H1 (cell line): ENCODE measurements around the gene SMIM8.

ENCODE experiments used
- ATF2 ChIP-seq: IDR thresholded peaks from 2 replicates; pipeline ENCODE4 v1.6.1; 2012; ENCODE audit warnings: low read length, inconsistent platforms
- ATF3 ChIP-seq: IDR thresholded peaks from 2 replicates; pipeline ENCODE4 v1.6.1; 2011; ENCODE audit warnings: low read depth, mild to moderate bottlenecking, low read length; ENCODE audit not compliant: insufficient read depth
- BRCA1 ChIP-seq: IDR thresholded peaks from 2 replicates; pipeline ENCODE4 v1.6.1; 2012; ENCODE audit warnings: low read depth, low read length, improper control_type of control experiment
- CBX5 ChIP-seq: fragments of 300-800, 300-1000 bp; sonication (generic); IDR thresholded peaks from 2 replicates; pipeline ENCODE4 v1.7.1; 2016; ENCODE audit warnings: antibody characterized with exemption, low read length, low read depth
- CEBPB ChIP-seq: IDR thresholded peaks from 2 replicates; pipeline ENCODE4 v1.6.1; 2012; ENCODE audit warnings: low read depth, low read length
- CTCF ChIP-seq, 3 experiments: IDR thresholded peaks; 1 replicate in 2 of 3; 2 replicates in 1 of 3; pipeline versions ENCODE4 v1.5.1 to v1.6.1; 2011; ENCODE audit warnings: low read length in 3 of 3, mild to moderate bottlenecking in 3 of 3, inconsistent platforms in 2 of 3, low read depth in 1 of 3, moderate library complexity in 1 of 3; ENCODE audit not compliant: insufficient read depth in 1 of 3; ENCODE audit errors: control extremely low read depth in 1 of 3
- EZH2 ChIP-seq: fragments of 200-600 bp; sonication (generic); IDR thresholded peaks from 2 replicates; pipeline ENCODE4 v1.7.1; 2012; ENCODE audit warnings: low read depth, mild to moderate bottlenecking, moderate library complexity, low read length, inconsistent platforms; ENCODE audit not compliant: severe bottlenecking
- HDAC2 ChIP-seq, 2 experiments: fragments of 300-600 bp in 1 of 2; sonication (generic) in 1 of 2; IDR thresholded peaks; 2 replicates each; pipeline ENCODE4 v1.6.1; 2011 to 2012; ENCODE audit warnings: low read depth in 2 of 2, low read length in 2 of 2, mild to moderate bottlenecking in 2 of 2, moderate library complexity in 2 of 2, borderline replicate concordance in 1 of 2, inconsistent platforms in 1 of 2
- POLR2A ChIP-seq, 2 experiments: IDR thresholded peaks; 1 replicate in 1 of 2; 2 replicates in 1 of 2; pipeline ENCODE4 v1.6.1; 2011; ENCODE audit warnings: low read depth in 2 of 2, low read length in 2 of 2, mild to moderate bottlenecking in 2 of 2; ENCODE audit errors: control extremely low read depth in 1 of 2
- POLR2AphosphoS5 ChIP-seq: IDR thresholded peaks from 2 replicates; pipeline ENCODE4 v1.6.1; 2011; ENCODE audit warnings: low read depth, low read length
- RAD21 ChIP-seq, 2 experiments: IDR thresholded peaks in 1 of 2; conservative IDR thresholded peaks in 1 of 2; 2 replicates each; pipeline ENCODE4 v1.6.1; 2011; ENCODE audit warnings: low read depth in 2 of 2, low read length in 2 of 2, improper control_type of control experiment in 1 of 2, inconsistent platforms in 1 of 2, mild to moderate bottlenecking in 1 of 2, moderate library complexity in 1 of 2
- TAF1 ChIP-seq: IDR thresholded peaks from 2 replicates; pipeline ENCODE4 v1.6.1; 2011; ENCODE audit warnings: mild to moderate bottlenecking, low read depth, low read length
- TAF7 ChIP-seq: optimal IDR thresholded peaks from 2 replicates; pipeline ENCODE3; 2011; ENCODE audit warnings: low read depth, mild to moderate bottlenecking, inconsistent platforms, low read length, moderate library complexity, borderline replicate concordance
- USF2 ChIP-seq: IDR thresholded peaks from 2 replicates; pipeline ENCODE4 v1.6.1; 2011; ENCODE audit warnings: low read length, improper control_type of control experiment

GRCh38 chr6:87315071-87315470, 7.3 kb upstream of the SMIM8 start:
- TF ChIP-seq USF2 (no peak), CBX5 (no peak), CTCF (IDR thresholded peaks at IDR 0.05; ENCODE audit: control extremely low read depth in 1 of 3, insufficient read depth in 1 of 3, low read depth in 1 of 3, low read length in 3 of 3) (no peak), RAD21 (IDR thresholded peaks at IDR 0.05 in 1 of 2, conservative IDR thresholded peaks at IDR 0.05 in 1 of 2; ENCODE audit: low read depth in 2 of 2, low read length in 2 of 2) (no peak), EZH2 (no peak), ATF2 (no peak), TAF1 (no peak), POLR2AphosphoS5 (no peak), BRCA1 (no peak), HDAC2 (IDR thresholded peaks at IDR 0.05; ENCODE audit: borderline replicate concordance in 1 of 2, low read depth in 2 of 2, low read length in 2 of 2) (no peak), POLR2A (IDR thresholded peaks at IDR 0.05; ENCODE audit: control extremely low read depth in 1 of 2, low read depth in 2 of 2, low read length in 2 of 2) (no peak), CEBPB (no peak), ATF3 (no peak), TAF7 (no peak)
